Ecto neural progenitor cell (in vitro differentiated cells): ENCODE data around the gene NOP56.
A peak's percentile ranks its signal among the peaks of the same experiment; 100 is the strongest.
"Not testable (repeated sequence)": the region's sequence is repeated elsewhere in the genome, so short reads cannot be mapped to it uniquely, and the experiment has no call there.

Source experiments
- DNase-seq: peaks from one replicate; pipeline ENCODE4 v3.0.0-alpha.2; 2018; ENCODE audit warnings: low spot score

Gene NOP56

DNA sequence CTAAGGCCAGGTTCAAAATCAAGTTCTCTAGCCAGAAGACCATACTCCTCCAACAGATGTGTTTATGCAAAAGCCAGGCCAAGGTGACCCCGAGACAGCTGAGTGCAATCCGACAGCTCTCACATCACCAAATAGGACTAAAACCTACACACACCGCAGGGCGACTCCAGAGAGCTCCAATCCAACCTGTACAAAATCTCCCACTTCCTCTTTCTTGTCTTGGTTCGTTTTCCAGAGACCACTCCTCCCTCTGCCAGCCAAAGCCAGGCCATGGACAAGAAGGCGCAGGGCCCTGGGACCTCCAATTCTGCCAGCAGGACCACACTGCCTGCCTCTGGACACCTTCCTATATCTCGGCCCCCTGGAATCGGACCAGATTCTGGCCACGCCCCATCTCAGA, 11.5 kb upstream of the NOP56 start:
- DNase-seq: no peak

DNA sequence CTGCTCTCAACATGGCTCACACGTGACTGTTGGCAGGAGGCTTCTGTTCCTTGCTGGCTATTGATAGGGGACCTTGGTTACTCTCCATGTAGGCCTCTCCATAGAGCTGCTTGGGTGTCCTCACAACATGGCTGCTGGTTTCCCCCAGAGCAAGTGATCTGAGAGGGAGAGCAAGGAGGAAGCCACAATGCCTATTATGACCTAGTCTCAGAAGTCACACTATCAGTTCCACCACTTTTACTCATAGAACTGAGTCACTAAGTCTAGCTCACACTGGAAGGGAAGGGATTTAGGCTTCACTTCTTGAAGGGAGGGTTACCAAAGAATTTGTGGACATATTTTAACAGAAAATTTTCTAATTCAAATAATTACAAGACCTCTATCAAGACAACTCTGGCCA, 8.7 kb upstream of the NOP56 start:
- DNase-seq: no peak

DNA sequence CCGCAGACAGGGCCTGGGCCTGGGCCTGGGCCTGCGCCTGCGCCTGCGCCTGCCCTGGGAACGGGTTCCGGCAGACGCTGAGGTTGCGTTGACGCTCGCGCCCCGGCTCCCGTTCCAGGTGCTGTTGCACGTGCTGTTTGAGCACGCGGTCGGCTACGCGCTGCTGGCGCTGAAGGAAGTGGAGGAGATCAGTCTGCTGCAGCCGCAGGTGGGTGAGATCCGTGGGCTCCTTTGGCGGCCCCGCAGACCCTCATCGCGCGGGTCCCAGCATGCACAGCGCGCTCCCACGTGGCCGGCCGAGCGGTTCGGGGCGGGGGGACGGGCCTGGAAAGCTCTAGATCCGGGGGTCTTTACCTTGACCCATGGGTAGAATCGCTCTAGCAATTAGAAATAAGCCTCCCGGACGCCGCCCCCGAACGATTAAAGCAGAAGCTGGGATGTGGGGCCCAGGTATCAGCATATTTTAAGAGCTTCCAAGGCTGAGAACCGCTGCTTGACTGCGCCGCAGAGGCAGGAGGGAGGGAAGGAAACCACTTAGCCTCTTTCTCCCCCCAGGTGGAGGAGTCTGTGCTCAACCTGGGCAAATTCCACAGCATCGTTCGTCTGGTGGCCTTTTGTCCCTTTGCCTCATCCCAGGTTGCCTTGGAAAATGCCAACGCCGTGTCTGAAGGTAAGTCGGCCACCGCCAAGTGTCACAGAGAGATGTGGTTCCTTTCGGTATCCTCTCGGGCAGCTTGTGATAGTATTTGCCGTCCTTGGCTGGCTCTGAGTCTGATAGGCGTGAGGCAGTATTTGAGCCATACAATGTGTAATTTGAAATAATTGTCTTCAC, 508 bp downstream of the NOP56 start:
- DNase-seq: no peak

DNA sequence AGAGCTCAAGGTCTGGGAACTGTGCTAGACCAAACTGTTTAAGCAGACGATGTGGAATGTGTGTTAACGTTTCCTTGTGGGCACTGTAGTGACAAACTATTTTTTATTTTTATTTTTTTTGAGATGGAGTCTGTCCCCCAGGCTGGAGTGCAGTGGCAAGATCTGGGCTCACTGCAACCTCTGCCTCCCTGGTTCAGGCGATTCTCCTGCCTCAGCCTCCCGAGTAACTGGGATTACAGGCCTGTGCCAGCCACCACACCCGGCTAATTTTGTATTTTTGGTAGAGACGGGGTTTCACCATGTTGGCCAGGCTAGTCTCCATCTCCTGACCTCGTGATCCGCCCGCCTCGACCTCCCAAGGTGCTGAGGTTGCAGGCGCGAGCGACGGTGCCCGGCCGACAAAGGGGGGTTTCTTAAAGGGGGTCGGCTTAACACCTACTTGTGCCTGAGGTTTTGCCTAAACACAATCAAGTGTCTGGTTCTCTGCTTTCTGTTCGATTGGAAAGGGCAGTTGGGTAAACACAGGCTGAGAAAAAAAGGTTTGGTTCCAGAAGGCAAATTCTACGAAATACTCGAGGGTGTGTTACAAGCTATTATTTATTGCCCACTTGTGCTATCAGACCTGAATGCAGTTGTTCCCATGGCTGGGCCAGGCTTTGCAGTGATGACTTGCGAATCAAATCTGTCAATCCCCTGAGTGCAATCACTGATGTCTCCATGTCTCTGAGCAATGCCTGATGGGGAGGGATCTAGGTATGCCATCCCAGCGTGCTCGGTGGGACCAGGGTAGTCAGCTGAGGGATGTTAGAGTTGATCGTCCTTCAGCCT, 1.3 kb downstream of the NOP56 start:
- no peak for DNase-seq

DNA sequence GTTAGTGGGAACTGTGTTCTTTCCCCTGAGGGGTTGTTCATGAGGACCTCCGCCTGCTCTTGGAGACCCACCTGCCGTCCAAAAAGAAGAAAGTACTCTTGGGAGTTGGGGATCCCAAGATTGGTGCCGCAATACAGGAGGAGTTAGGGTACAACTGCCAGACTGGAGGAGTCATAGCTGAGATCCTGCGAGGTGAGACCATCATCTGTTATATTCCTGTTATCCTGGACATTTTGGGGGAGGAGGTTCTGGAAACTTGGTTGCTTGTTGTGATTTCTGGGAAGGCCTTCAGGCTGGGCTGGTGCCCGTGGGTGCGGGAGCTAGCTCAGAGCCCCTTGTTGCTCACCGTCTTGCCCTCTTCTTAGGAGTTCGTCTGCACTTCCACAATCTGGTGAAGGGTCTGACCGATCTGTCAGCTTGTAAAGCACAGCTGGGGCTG, 2.0 kb downstream of the NOP56 start:
- no peak for DNase-seq

DNA sequence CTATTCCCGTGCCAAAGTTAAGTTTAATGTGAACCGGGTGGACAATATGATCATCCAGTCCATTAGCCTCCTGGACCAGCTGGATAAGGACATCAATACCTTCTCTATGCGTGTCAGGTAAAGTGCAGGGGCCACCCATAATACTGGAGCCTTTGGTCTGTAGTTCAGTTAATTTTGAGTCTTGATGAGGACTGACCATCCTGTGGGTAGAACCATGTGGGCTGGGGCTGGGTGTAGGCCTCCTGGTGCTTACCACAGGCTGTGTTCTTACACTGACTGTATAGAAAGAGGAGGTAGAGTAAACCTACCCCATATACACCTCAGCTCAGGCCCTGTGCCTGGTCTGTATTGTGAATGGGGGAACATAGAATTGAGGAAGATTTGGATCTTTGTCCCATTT, 2.4 kb downstream of the NOP56 start:
- DNase-seq: no peak

DNA sequence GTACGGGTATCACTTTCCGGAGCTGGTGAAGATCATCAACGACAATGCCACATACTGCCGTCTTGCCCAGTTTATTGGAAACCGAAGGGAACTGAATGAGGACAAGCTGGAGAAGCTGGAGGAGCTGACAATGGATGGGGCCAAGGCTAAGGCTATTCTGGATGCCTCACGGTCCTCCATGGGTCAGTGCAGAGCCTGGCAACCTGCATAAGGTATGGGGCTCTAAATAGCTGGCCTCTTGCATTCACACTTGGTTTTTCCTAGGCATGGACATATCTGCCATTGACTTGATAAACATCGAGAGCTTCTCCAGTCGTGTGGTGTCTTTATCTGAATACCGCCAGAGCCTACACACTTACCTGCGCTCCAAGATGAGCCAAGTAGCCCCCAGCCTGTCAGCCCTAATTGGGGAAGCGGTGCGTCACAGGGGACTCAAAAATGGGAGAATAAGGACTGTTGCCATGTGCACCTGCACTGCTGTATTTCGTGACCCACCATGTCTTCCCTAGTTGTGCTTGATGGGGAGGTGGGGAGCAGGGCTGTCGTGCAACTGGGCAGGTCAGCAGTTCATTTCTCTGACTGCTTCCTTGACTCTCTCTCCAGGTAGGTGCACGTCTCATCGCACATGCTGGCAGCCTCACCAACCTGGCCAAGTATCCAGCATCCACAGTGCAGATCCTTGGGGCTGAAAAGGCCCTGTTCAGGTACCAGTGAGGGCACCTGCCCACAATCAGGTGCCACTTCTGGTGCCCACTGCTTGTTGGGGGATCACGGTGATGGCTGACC, 3.1 kb downstream of the NOP56 start:
- no peak for DNase-seq

DNA sequence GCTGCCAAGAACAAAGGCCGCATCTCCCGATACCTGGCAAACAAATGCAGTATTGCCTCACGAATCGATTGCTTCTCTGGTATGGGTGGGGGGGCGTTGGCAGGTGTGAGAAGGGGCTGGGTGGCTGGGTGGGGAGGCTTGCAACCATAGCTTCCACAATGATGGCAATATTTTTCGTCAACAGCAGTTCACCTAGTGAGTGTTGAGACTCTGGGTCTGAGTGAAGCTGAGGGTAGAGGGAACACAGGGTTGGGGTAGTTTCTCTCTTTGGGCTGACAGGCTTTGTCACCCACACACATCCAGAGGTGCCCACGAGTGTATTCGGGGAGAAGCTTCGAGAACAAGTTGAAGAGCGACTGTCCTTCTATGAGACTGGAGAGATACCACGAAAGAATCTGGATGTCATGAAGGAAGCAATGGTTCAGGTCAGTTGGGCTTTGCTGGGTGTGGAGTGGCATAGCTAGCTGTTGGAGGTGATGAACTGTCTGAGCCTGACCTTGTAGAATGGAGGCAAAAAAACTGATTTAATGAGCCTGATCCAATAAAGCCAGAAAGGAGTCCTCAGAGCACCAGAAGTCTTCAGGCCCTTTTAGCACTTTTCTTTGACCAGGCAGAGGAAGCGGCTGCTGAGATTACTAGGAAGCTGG, 4.2 kb downstream of the NOP56 start:
- DNase-seq: no peak

DNA sequence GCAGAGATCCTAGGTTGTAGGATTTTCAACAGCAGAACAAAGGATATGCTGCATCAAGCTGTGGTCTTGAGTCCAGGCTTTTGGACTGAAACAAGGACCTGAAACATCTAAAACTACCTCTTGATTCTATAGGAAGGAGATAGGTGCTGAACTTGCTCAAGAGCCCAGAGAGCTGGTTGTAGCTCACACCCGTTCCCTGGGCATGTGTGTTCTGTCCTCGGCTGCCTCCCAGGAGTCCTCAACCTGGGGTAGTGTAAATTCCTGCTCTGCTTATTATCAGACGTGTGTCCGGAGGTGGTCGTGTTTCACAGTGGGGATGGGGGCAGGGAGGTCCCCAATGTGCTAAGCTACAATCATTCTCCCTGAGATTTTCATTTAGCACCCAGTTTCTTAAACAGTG, 4.8 kb downstream of the NOP56 start:
- no peak for DNase-seq

DNA sequence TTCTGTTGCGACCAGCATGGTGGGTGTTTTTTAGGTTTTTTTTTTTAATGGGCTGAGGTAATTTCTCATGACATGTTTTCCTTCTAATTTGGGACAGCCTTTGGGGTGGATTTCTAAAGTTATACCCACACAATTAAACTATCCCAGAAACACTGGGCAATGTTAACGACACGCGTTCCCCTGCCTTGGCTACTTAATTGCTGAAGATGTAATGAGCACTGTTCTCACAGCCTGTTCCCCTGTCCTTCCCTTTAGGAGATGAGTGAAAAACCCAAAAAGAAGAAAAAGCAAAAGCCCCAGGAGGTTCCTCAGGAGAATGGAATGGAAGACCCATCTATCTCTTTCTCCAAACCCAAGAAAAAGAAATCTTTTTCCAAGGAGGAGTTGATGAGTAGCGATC, 5.2 kb downstream of the NOP56 start:
- no peak for DNase-seq

DNA sequence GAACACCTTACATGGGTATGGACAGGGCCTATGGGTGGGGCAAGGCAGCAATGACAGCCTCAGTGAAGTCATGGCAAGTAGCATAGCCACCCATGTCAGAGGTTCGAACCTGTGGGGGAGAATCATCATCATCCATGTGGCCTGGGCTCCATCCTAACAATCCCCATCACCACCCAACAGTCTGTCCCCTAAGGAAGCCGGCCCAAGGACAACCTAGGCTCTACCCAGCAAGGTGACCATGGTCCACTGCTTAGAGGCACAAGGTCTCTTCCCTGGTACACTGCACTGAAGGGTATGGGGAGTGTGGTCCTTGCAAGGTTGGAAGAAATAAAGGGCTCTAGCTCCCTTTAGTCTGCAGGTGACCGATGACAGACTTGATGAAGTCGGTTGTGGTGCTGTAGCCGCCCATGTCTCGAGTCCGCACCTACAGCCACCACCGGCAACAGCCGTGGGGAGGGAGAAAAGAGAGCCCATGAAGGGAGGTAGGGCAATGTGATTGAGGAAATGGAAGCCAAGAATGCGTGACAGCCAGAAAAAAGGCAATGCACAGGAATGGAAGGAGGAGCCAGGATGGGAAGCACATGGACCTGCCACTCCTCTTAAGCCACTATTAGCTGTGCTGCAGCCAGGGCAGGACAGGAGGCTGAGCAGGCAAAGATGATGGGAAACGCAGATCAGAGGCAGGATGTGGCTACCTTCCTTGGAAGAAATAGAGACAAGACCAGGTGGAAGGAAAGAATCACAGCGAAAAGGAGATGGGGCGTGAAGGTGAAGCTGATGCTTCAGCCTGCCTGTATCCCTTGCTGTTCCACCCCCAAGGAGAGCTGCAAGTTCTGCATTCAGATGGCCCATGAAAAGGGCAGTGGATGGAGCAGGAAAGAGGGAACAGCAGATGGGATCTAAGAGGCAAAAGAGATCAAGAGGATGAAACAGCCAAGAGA, 6.3 kb downstream of the NOP56 start:
- no peak for DNase-seq

DNA sequence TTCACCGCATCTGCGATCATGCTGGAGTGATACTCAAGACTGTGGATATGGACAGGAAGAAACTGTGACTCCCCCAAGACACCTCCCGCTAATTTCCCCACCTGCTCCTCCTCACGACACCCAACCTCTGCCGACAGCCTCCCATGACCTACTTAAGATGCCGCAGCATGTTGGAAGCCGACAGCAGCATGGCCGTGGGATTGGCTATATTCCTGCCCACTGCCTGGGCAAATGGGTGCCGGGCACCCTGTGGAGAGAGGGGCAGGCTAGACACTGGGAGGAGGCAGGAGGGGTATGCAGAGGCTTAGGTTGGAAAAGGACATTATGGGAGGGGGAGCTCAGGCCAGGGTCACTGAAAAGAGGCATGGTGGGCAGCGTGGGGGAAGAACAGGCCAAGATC, 7.1 kb downstream of the NOP56 start:
- DNase-seq: no peak

DNA sequence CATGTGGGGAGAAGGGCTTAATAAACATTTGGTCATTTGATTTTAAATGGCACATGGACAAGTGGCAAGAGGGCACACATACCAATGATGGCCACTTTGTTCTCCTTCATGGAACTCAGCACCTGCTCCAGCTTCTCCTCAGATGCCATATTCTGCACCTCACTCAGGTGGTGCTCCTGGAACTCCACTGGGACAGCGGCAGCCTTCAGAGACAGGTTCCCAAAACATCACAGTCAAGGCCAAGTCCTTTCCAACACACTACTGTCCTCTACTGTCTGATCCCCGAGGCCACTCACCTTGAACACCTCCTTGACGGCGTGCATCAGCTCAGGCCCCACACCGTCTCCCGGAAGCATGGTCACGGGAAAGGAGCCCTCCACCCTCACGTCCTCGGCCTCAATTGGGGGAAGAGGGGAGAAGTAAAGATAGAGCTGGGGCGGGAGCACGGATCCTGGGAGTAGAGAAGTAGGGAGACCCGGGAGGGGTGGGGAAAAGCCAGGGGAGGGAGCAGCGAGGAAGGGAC, 11.0 kb downstream of the NOP56 start:
- DNase-seq: no peak

DNA sequence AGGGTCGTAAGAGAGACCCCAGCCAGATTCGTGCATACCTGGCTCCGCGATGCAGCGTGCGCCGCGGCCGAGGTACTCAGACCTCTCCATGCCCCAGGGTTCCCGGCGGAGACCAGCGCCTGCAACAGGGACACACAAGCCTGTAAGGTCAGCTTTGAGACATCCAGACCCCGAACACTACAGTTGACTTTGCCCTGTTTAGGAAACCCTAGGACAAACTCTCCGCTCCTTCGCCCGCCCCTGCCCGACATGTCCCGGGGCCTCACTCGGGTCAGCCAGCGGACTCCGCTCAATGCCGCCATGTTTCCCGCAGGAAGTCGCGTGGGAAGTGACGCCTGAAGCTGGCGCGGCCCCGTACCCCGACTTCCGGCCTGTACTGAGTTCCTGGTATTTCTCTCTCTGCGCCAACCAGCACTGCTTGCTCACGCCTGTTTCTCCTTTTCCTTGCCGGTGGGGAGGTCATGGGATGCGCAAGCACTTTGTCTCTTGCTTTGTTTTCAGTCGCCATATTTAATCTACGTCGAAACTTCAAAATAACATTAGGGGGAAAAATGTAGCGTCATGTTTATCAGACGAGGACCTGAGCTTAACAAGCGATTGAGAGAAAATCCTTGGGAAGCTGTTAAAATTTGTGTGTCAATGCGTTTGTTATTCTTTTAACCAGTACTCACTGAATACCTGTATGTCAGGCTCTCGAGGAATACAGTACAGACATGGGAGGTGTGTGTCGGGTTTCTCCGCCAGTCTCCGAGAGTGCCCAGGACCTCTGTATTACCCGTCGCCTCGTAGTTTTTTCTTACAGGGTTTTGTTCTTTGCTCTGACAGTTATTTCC, 11.7 kb downstream of the NOP56 start, which contains the start of gene IDH3B:
IDH3B (minus strand) TSS at position 330 of the 833 bp plus-strand sequence; CDS start at position 302, 28 bp downstream.
- peak; percentile 93 for DNase-seq

DNA sequence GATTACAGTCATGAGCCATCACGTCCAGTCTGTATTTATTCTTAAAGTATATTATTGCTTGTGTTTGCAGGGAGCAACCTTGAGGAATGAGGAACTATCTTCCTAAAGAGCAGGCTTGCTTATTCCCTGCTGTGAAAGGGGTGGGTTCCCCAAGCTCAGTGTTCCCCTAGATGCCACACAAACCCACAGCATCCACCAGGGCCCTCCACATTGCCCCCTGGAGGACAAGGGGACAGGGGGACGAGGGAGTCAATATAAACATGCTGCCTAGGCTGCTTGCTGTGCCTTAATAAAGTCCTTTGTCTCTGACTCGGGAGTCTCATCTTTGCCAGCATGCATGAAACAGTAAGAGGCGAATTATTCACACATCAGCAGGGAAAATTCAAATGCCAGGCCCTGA, 19.5 kb downstream of the NOP56 start:
- DNase-seq: no peak

DNA sequence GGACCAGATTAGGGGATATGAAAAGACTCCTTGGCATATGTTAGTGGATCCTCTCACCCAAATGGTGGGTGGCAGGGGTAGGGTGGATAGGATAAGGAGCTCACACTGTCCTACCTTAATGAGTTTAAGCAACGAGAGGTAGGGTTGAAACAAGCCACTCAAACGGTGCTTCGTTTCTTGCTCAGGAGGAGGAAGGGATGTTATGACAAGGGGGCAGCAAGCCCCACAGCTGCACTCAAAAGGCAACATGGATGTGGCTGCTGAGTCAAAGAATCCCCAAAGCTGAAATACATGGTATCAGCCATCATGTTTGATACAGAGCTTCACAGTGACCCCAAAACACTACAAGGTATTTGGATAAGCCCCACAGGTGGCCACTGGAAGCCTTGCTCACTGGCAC, 20.0 kb downstream of the NOP56 start:
- no peak for DNase-seq

DNA sequence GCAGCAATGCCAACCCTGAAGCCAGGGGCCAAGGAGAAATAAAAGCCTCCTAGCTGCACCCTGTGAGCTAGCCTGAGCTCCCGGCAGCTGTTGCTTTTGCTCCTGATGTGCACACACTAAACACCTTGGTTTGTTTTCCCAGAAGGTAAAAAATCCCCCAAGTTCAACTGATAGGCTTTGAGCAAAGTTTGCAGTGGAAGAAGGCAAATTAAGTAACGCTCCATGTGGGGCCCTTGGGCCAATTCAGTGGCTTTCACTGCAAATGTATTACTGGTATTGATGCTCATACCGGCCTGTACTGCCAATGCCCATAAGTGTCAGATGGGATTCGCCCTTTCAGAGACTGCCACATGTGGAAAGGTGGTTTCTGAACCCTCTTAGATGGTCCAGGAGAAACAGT, 21.0 kb downstream of the NOP56 start:
- no peak for DNase-seq

DNA sequence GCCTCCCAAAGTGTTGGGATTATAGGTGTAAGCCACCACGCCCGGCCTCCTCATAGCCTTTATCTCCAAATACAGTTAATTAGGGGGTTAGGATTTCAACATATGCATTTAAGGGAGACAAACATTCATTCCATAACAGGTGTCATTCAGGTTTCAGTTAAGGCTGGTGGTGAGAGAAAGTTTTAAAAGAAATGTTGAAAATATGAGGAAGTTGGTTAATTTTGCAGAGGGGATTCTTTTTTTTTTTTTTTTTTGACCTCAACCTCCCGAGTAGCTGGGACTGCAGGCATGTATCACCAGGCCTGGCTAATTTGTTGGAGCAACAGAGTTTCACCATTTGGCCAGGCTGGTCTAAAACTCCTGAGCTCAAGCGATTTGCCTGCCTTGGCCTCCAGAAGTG, 27.6 kb downstream of the NOP56 start:
- DNase-seq: no peak

DNA sequence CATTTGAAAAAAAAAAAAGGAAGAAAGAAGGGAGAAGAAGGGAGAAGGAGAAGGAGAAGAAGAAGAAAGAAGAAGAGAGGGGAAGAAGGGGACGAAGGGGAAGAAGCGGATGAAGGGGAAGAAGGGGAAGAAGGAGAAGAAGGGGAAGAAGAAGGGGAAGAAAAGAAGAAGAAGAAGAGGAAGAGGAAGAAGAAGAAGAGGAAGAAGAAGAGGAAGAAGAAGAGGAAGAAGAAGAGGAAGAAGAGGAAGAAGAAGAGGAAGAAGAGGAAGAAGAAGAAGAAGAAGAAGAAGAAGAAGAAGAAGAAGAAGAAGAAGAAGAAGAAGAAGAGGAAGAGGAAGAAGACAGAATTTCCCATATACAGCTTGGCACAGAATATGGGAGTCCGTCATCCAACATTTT, 29.6 kb downstream of the NOP56 start:
- not testable (repeated sequence) for DNase-seq

DNA sequence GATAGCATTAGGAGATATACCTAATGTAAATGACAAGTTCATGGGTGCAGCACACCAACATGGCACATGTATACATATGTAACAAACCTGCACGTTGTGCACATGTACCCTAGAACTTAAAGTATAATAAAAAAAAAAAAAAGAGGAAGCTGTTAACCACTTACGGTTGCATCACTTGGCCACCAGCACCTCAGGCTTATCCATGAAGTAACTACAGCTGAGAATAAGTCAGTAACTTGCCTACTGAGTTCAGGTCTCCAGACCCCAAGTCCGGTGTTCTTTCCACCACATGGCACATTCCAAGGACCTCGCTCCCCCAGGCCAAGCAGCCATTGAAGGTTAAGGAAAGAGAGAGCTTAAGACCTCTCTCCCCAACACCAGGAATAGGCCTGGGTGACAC, 32.4 kb downstream of the NOP56 start:
- DNase-seq: not testable (repeated sequence)
